SK-N-SH treated with all-trans-retinoic acid at 6 μM for 48 hours (cell line): ENCODE results near the gene MIDN.

Experiments
- ATAC-seq: fragments of 200-7000 bp; cut with Tn5 transposase; 3 replicates; pipeline ENCODE4 v1.9.1; 2020; ENCODE audit warnings: mild to moderate bottlenecking, moderate library complexity
- ARNTL ChIP-seq: fragments of 450-650 bp; formaldehyde crosslinking; IDR thresholded peaks from 2 replicates; pipeline ENCODE4 v1.5.0; 2020; ENCODE audit warnings: low read depth, mild to moderate bottlenecking, moderate library complexity, borderline replicate concordance
- BACH2 ChIP-seq: fragments of 250-450 bp; sonication (Bioruptor Pico); IDR thresholded peaks from 2 replicates; pipeline ENCODE4 v1.9.0; 2021; ENCODE audit warnings: mild to moderate bottlenecking, borderline replicate concordance
- CSDC2 ChIP-seq: fragments of 250-450 bp; sonication (Bioruptor Pico); IDR thresholded peaks from 2 replicates; pipeline ENCODE4 v1.5.0; 2020; ENCODE audit warnings: mild to moderate bottlenecking, moderate library complexity
- ESRRG ChIP-seq: fragments of 250-450 bp; sonication (Bioruptor Pico); IDR thresholded peaks from 2 replicates; pipeline ENCODE4 v1.6.1; 2021; ENCODE audit warnings: mild to moderate bottlenecking
- ISL1 ChIP-seq: fragments of 250-450 bp; sonication (Bioruptor Pico); IDR thresholded peaks from 2 replicates; pipeline ENCODE4 v2.1.2; 2022; ENCODE audit warnings: mild to moderate bottlenecking, moderate library complexity
- PPARA ChIP-seq: fragments of 250-450 bp; sonication (Bioruptor Pico); IDR thresholded peaks from 2 replicates; pipeline ENCODE4 v1.5.0; 2020; ENCODE audit warnings: mild to moderate bottlenecking, borderline replicate concordance
- TOX ChIP-seq: fragments of 250-450 bp; sonication (Bioruptor Pico); IDR thresholded peaks from 2 replicates; pipeline ENCODE4 v1.8.0; 2021; ENCODE audit warnings: mild to moderate bottlenecking, moderate library complexity, borderline replicate concordance
- ZC3H10 ChIP-seq: fragments of 250-450 bp; sonication (Bioruptor Pico); IDR thresholded peaks from 2 replicates; pipeline ENCODE4 v1.5.1; 2021; ENCODE audit warnings: mild to moderate bottlenecking, moderate library complexity
- ZFP30 ChIP-seq: fragments of 450-650 bp; formaldehyde crosslinking; IDR thresholded peaks from 2 replicates; pipeline ENCODE4 v1.5.0; 2022; ENCODE audit warnings: mild to moderate bottlenecking, moderate library complexity
- ZNF565 ChIP-seq: fragments of 450-650 bp; formaldehyde crosslinking; conservative IDR thresholded peaks from 2 replicates; pipeline ENCODE4 v1.5.0; 2020; ENCODE audit warnings: low read depth, mild to moderate bottlenecking, moderate library complexity
- ZNF70 ChIP-seq: fragments of 450-650 bp; formaldehyde crosslinking; IDR thresholded peaks from 2 replicates; pipeline ENCODE4 v1.5.0; 2020; ENCODE audit warnings: mild to moderate bottlenecking, moderate library complexity
- TF ChIP-seq, protein P1 (sequence below): fragments of 250-450 bp; sonication (Bioruptor Pico); IDR thresholded peaks from 2 replicates; pipeline ENCODE4 v1.8.0; 2021; ENCODE audit warnings: low read depth, mild to moderate bottlenecking, moderate library complexity, borderline replicate concordance
- TF ChIP-seq, protein P2 (sequence below): fragments of 250-450 bp; sonication (Bioruptor Pico); IDR thresholded peaks from 2 replicates; pipeline ENCODE4 v1.5.0; 2020; ENCODE audit warnings: mild to moderate bottlenecking, moderate library complexity
- TF ChIP-seq, protein P3 (sequence below): fragments of 250-450 bp; sonication (Bioruptor Pico); IDR thresholded peaks from 2 replicates; pipeline ENCODE4 v1.8.0; 2020; ENCODE audit warnings: mild to moderate bottlenecking, moderate library complexity, borderline replicate concordance
- TF ChIP-seq, protein P4 (sequence below): fragments of 250-450 bp; sonication (Bioruptor Pico); IDR thresholded peaks from 2 replicates; pipeline ENCODE4 v1.5.1; 2021; ENCODE audit warnings: mild to moderate bottlenecking, moderate library complexity
- TF ChIP-seq, protein P5 (sequence below): fragments of 250-450 bp; sonication (Bioruptor Pico); IDR thresholded peaks from 2 replicates; pipeline ENCODE4 v1.5.1; 2020; ENCODE audit warnings: low read depth, mild to moderate bottlenecking, moderate library complexity

Gene MIDN

DNA sequence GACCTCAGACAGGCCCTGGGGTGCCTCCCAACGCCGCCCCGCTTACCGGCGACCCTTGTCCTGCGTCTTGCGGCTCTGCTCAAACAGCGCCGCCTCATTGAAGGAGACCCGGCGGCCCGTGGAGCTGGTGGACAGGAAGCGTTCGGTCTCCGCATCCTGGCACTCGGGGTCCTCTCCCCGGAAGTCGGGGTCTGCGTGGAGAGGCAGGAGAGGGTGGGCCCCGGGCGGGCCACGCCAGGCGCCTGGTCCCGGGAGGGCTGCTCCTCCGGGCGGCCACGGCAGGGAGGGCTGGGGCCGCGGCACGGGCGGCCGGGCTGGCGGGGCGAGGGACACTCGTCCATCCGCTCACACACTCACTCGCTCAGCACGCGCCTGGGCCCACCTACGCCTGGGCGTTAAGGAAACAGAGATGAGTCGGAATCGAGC lies 13.4 kb upstream of the MIDN start:
- ATAC-seq = no peak

DNA sequence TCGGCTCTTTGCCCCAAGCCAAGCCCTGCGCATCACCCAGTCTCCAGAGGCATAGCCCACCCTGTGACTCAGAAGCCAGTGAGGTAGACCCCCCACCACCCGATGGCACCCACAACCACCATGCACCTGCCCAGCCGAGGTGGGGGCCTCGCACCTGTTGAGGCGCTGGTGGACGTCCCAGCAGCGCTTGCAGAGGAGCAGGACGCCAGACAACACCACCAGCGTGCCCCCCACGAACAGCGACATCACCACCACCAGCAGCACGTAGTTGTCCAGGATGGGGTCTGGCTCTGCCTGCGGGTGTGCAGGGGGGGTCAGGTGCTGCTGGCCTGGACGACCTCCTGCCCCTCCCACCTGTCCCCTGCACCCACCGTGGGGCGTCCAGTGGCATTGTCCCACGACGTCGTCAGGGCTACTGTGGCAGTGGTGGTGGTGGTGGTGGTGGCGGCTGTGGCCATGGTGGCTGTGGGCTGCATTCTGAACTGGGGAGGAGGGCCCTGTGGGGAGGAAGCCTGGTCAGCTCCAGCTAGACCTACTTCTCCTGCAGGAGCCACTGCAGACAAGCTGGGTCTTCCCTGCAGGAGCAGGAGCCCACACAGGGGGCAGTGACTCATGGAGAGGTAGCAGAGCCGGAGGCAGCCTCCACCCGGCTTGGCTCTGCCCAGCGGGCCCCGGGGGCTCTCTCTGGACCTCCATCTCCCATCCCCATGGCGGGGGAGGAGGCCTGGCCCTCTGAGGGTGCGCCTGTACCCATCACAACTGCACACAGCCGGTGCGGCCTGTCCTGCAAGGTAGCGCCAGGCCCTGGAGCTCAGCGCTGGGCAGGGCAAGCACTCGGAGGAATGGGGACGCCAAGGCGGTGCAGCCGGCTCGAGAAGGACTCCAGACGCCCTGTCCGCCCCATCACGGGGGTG lies 12.5 kb upstream of the MIDN start:
- peak; percentile 30 for ATAC-seq
- TF ChIP-seq, protein P1, sequence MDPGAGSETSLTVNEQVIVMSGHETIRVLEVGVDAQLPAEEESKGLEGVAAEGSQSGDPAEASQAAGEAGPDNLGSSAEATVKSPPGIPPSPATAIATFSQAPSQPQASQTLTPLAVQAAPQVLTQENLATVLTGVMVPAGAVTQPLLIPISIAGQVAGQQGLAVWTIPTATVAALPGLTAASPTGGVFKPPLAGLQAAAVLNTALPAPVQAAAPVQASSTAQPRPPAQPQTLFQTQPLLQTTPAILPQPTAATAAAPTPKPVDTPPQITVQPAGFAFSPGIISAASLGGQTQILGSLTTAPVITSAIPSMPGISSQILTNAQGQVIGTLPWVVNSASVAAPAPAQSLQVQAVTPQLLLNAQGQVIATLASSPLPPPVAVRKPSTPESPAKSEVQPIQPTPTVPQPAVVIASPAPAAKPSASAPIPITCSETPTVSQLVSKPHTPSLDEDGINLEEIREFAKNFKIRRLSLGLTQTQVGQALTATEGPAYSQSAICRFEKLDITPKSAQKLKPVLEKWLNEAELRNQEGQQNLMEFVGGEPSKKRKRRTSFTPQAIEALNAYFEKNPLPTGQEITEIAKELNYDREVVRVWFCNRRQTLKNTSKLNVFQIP = no peak
- TF ChIP-seq, protein P2, sequence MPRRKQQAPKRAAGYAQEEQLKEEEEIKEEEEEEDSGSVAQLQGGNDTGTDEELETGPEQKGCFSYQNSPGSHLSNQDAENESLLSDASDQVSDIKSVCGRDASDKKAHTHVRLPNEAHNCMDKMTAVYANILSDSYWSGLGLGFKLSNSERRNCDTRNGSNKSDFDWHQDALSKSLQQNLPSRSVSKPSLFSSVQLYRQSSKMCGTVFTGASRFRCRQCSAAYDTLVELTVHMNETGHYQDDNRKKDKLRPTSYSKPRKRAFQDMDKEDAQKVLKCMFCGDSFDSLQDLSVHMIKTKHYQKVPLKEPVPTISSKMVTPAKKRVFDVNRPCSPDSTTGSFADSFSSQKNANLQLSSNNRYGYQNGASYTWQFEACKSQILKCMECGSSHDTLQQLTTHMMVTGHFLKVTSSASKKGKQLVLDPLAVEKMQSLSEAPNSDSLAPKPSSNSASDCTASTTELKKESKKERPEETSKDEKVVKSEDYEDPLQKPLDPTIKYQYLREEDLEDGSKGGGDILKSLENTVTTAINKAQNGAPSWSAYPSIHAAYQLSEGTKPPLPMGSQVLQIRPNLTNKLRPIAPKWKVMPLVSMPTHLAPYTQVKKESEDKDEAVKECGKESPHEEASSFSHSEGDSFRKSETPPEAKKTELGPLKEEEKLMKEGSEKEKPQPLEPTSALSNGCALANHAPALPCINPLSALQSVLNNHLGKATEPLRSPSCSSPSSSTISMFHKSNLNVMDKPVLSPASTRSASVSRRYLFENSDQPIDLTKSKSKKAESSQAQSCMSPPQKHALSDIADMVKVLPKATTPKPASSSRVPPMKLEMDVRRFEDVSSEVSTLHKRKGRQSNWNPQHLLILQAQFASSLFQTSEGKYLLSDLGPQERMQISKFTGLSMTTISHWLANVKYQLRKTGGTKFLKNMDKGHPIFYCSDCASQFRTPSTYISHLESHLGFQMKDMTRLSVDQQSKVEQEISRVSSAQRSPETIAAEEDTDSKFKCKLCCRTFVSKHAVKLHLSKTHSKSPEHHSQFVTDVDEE (CRISPR knock-in tag) = no peak
- TF ChIP-seq, protein P3, sequence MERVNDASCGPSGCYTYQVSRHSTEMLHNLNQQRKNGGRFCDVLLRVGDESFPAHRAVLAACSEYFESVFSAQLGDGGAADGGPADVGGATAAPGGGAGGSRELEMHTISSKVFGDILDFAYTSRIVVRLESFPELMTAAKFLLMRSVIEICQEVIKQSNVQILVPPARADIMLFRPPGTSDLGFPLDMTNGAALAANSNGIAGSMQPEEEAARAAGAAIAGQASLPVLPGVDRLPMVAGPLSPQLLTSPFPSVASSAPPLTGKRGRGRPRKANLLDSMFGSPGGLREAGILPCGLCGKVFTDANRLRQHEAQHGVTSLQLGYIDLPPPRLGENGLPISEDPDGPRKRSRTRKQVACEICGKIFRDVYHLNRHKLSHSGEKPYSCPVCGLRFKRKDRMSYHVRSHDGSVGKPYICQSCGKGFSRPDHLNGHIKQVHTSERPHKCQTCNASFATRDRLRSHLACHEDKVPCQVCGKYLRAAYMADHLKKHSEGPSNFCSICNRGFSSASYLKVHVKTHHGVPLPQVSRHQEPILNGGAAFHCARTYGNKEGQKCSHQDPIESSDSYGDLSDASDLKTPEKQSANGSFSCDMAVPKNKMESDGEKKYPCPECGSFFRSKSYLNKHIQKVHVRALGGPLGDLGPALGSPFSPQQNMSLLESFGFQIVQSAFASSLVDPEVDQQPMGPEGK = no peak
- TF ChIP-seq ZNF565 (no peak), TOX (CRISPR knock-in tag) (no peak), ISL1 (CRISPR knock-in tag) (no peak), ARNTL (no peak), PPARA (CRISPR knock-in tag) (no peak), BACH2 (CRISPR knock-in tag) (no peak), ZNF70 (CRISPR knock-in tag) (no peak), ZFP30 (CRISPR knock-in tag) (no peak), CSDC2 (no peak), ZC3H10 (CRISPR knock-in tag) (no peak)
- TF ChIP-seq, protein P4, sequence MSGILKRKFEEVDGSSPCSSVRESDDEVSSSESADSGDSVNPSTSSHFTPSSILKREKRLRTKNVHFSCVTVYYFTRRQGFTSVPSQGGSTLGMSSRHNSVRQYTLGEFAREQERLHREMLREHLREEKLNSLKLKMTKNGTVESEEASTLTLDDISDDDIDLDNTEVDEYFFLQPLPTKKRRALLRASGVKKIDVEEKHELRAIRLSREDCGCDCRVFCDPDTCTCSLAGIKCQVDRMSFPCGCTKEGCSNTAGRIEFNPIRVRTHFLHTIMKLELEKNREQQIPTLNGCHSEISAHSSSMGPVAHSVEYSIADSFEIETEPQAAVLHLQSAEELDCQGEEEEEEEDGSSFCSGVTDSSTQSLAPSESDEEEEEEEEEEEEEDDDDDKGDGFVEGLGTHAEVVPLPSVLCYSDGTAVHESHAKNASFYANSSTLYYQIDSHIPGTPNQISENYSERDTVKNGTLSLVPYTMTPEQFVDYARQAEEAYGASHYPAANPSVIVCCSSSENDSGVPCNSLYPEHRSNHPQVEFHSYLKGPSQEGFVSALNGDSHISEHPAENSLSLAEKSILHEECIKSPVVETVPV (CRISPR knock-in tag) = no peak
- TF ChIP-seq, protein P5, sequence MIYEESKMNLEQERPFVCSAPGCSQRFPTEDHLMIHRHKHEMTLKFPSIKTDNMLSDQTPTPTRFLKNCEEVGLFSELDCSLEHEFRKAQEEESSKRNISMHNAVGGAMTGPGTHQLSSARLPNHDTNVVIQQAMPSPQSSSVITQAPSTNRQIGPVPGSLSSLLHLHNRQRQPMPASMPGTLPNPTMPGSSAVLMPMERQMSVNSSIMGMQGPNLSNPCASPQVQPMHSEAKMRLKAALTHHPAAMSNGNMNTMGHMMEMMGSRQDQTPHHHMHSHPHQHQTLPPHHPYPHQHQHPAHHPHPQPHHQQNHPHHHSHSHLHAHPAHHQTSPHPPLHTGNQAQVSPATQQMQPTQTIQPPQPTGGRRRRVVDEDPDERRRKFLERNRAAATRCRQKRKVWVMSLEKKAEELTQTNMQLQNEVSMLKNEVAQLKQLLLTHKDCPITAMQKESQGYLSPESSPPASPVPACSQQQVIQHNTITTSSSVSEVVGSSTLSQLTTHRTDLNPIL (CRISPR knock-in tag) = no peak

More for the DNA sequence above, 13.4 kb upstream of the MIDN start:
- TF ChIP-seq, protein P3 = no peak
- TF ChIP-seq CSDC2 (no peak), PPARA (CRISPR knock-in tag) (no peak), ZNF70 (CRISPR knock-in tag) (no peak), TOX (CRISPR knock-in tag) (no peak), ESRRG (no peak)
- TF ChIP-seq, protein P5 (CRISPR knock-in tag) = no peak
